OCI-LY7 (cell line): ENCODE measurements around the gene SDK2.

Experiments used
- EZH2phosphoT487 ChIP-seq: fragments of 200-600 bp; sonication (generic); IDR thresholded peaks from 2 replicates; pipeline ENCODE4 v1.6.1; 2018; ENCODE audit warnings: low read depth, borderline replicate concordance, mild to moderate bottlenecking, mixed run types, antibody characterized with exemption, low read length, moderate library complexity, mixed read lengths
- TF ChIP-seq, protein P1 (sequence below): fragments of 200-600 bp; sonication (generic); conservative IDR thresholded peaks from 2 replicates; pipeline ENCODE4 v1.5.1; 2014; ENCODE audit warnings: mild to moderate bottlenecking, antibody characterized with exemption, low read length, moderate library complexity, mixed read lengths

DNA sequence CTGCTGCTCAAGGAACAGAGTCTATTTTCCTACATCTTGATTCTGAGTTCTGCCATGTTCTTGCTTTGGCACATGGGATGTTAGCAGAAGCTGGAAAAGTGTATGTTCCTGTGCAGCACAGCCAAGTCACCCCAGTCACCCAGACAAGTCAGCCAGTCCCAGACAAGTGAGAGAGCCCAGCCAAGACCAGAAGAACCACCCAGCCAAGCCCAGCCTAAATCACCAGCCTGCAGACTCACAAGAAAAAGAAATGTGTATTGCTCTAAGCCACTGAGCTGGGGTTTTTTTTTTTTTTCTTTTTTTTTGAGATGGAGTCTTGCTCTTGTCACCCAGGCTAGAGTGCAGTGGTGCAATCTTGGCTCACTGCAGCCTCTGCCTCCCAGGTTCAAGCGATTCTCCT lies 191.2 kb downstream of the SDK2 start:
- TF ChIP-seq, protein P1, sequence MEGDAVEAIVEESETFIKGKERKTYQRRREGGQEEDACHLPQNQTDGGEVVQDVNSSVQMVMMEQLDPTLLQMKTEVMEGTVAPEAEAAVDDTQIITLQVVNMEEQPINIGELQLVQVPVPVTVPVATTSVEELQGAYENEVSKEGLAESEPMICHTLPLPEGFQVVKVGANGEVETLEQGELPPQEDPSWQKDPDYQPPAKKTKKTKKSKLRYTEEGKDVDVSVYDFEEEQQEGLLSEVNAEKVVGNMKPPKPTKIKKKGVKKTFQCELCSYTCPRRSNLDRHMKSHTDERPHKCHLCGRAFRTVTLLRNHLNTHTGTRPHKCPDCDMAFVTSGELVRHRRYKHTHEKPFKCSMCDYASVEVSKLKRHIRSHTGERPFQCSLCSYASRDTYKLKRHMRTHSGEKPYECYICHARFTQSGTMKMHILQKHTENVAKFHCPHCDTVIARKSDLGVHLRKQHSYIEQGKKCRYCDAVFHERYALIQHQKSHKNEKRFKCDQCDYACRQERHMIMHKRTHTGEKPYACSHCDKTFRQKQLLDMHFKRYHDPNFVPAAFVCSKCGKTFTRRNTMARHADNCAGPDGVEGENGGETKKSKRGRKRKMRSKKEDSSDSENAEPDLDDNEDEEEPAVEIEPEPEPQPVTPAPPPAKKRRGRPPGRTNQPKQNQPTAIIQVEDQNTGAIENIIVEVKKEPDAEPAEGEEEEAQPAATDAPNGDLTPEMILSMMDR: no peak
- TF ChIP-seq EZH2phosphoT487: no peak
